ENCODE results near the gene GSG1L2. TPM values are rescaled to one million over a fixed set of nuclear protein-coding genes. Genes with fewer than 3 reads are reported as not detected.

Gene GSG1L2
- total and polyA plus RNA-seq, 2 of the 4 experiments (the other 2 are of a cell fraction): not detected

DNA sequence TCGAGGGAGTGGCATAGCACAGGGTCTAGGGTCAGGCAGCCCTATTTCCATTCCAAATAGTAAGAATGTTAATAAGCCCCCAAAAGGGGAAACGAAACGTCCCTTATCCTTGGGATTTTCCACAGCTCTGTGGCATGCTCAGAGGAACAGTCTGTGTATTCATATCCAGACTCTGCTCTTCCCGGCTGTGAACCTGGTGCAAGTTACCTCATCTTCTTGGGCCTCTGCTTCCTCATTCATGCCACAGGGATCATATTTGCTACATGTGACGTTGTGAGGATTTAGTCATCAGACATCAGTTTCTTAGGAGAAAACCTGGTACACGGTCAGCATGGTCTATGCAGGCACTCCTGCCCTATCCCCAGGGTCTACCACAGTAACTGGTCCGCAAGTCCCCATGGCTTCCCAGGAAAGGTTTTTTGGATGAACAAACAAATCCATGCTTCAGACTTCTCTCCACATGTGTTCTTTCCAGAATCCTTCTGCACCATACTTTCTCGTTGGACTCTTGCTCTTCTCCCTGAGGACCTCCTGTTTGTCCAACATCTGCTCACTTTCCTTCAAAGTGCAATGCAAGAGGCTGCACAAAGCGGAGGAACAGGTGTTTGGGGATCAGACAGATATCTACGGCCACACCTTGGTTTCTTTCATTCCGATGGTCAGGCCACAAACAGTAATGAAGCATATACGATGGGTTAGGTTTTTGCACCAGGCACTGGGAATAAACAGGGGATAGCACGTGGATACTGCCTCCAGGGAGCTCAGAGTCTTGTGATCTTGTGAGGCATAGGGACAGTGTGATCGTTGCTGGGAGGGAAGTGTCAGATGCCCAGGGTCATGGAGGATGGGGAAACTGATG lies 21.5 kb upstream of the GSG1L2 start:
- intact Hi-C loops (cut with micrococcal nuclease): loop anchor here (5.0 kb wide), 1 partner anchor 59 kb away; no protein-coding TSS in a partner anchor
- no peak for TF ChIP-seq POLR2A (IDR thresholded peaks at IDR 0.05; ENCODE audit: low read depth, low read length)
- TF ChIP-seq RCOR1 (IDR thresholded peaks at IDR 0.05; ENCODE audit: insufficient replicate concordance, low read length): no peak
- TF ChIP-seq CEBPB (IDR thresholded peaks at IDR 0.05; ENCODE audit: low read depth, low read length): no peak
- TF ChIP-seq CHD1 (IDR thresholded peaks at IDR 0.05; ENCODE audit: low read depth, low read length): no peak
- TF ChIP-seq USF2 (IDR thresholded peaks at IDR 0.05; ENCODE audit: low read depth, low read length): no peak
- no peak for TF ChIP-seq SMC3 (IDR thresholded peaks at IDR 0.05; ENCODE audit: low read depth, low read length)
- TF ChIP-seq NFE2L2 (IDR thresholded peaks at IDR 0.05; ENCODE audit: low read depth, low read length): no peak
- TF ChIP-seq BHLHE40 (IDR thresholded peaks at IDR 0.05; ENCODE audit: low read depth, low read length): no peak
- TF ChIP-seq RFX5 (IDR thresholded peaks at IDR 0.05; ENCODE audit: low read depth, low read length): no peak
- TF ChIP-seq, protein P1, sequence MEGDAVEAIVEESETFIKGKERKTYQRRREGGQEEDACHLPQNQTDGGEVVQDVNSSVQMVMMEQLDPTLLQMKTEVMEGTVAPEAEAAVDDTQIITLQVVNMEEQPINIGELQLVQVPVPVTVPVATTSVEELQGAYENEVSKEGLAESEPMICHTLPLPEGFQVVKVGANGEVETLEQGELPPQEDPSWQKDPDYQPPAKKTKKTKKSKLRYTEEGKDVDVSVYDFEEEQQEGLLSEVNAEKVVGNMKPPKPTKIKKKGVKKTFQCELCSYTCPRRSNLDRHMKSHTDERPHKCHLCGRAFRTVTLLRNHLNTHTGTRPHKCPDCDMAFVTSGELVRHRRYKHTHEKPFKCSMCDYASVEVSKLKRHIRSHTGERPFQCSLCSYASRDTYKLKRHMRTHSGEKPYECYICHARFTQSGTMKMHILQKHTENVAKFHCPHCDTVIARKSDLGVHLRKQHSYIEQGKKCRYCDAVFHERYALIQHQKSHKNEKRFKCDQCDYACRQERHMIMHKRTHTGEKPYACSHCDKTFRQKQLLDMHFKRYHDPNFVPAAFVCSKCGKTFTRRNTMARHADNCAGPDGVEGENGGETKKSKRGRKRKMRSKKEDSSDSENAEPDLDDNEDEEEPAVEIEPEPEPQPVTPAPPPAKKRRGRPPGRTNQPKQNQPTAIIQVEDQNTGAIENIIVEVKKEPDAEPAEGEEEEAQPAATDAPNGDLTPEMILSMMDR (conservative IDR thresholded peaks at IDR 0.05; ENCODE audit: low read depth, low read length): no peak
- TF ChIP-seq MAFK (IDR thresholded peaks at IDR 0.05; ENCODE audit: low read depth, low read length): no peak
- TF ChIP-seq, protein P2, sequence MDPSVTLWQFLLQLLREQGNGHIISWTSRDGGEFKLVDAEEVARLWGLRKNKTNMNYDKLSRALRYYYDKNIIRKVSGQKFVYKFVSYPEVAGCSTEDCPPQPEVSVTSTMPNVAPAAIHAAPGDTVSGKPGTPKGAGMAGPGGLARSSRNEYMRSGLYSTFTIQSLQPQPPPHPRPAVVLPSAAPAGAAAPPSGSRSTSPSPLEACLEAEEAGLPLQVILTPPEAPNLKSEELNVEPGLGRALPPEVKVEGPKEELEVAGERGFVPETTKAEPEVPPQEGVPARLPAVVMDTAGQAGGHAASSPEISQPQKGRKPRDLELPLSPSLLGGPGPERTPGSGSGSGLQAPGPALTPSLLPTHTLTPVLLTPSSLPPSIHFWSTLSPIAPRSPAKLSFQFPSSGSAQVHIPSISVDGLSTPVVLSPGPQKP (IDR thresholded peaks at IDR 0.05; ENCODE audit: borderline replicate concordance, low read depth, low read length): no peak
- no peak for TF ChIP-seq MXI1 (IDR thresholded peaks at IDR 0.05; ENCODE audit: borderline replicate concordance, low read depth, low read length)

More for the DNA sequence above, 21.5 kb upstream of the GSG1L2 start:
- Histone ChIP-seq H4K8ac (ENCODE audit: low read depth in 2 of 2, low read length in 2 of 2) (peak overlapping the region in 1 of 2 experiments; percentile 48; a peak in 1 of 4 replicates), H2AFZ (replicated peaks; ENCODE audit: low read length, poor library complexity) (no peak overlapping the region), H2AK9ac (replicated peaks; ENCODE audit: low read depth, low read length, poor library complexity) (no peak overlapping the region), H3K9me1 (ENCODE audit: insufficient read depth, low read length) (peaks cover 4% of the 10 kb centered on the region; the same call in 1 of the 2 replicates), H3K4me3 (ENCODE audit: insufficient read depth, low read depth, low read length) (no peak overlapping the region), H3K4me1 (ENCODE audit: control insufficient read depth, insufficient read depth, low read length) (peaks cover 7% of the 10 kb centered on the region), H3K9ac (ENCODE audit: low read depth, low read length) (no peak overlapping the region), H3K27me3 (ENCODE audit: control insufficient read depth, insufficient read depth, low read length) (no peaks in the 10 kb centered on the region), H2BK20ac (ENCODE audit: low read depth, low read length) (no peak overlapping the region), H3K79me1 (ENCODE audit: low read depth in 1 of 2, low read length in 2 of 2) (no peaks in the 10 kb centered on the region), H3K23ac (ENCODE audit: low read depth, low read length) (no peak overlapping the region), H3K4ac (ENCODE audit: low read depth, low read length) (peak overlapping the region; percentile 65; the same call in 1 of the 2 replicates), H3K27ac (ENCODE audit: insufficient read depth, low read length) (no peak overlapping the region), H2BK5ac (ENCODE audit: low read depth, low read length, poor library complexity, severe bottlenecking) (no peak overlapping the region), H3K4me2 (ENCODE audit: low read depth, low read length) (no peak overlapping the region), H2AK5ac (ENCODE audit: low read depth, low read length) (peak overlapping the region; percentile 50; the same call in 1 of the 2 replicates), H3K9me3 (ENCODE audit: control insufficient read depth, insufficient read depth, low read length) (no peaks in the 10 kb centered on the region), H2BK15ac (ENCODE audit: low read depth, low read length) (peak overlapping the region; percentile 43; the same call in 1 of the 3 replicates), H4K20me1 (ENCODE audit: insufficient read depth, low read length) (no peaks in the 10 kb centered on the region), H3K36me3 (ENCODE audit: control insufficient read depth, insufficient read depth, low read length) (no peaks in the 10 kb centered on the region), H3K18ac (ENCODE audit: low read depth, low read length) (0 out of 2 replicates have a peak overlapping the region, but pooled peaks have one; percentile 4), H3K14ac (replicated peaks; ENCODE audit: low read depth, low read length) (peak overlapping the region; percentile 8; the same call in 1 of the 2 replicates), H3K56ac (ENCODE audit: extremely low read depth, insufficient read depth, low read length) (peak overlapping the region; percentile 17; the same call in 1 of the 2 replicates), H4K91ac (ENCODE audit: insufficient read depth, low read depth, low read length) (peak overlapping the region; percentile 43; the same call in 1 of the 2 replicates), H2BK120ac (ENCODE audit: low read depth, low read length) (peak overlapping the region; percentile 81), H4K5ac (ENCODE audit: low read depth, low read length) (0 out of 2 replicates have a peak overlapping the region, but pooled peaks have one; percentile 2)
- CTCF ChIA-PET: interaction anchor here (2.1 kb wide), 1 partner anchor 47 kb away, joined by 6 read pairs; no protein-coding TSS in a partner anchor
- BruUV-seq (replicated peaks): no TSS peak
- dilution Hi-C loops (cut with HindIII; ENCODE audit: low sequenced_read_pairs, unreplicated experiment) (no loop called here), in situ Hi-C loops (cut with MboI; ENCODE audit: low sequenced_read_pairs) (no loop called here)
- ATAC-seq (ENCODE audit: low read depth) (no peak), DNase-seq (peak; percentile 24)
- POLR2A ChIA-PET (ENCODE audit: unreplicated experiment): no interaction called here
- 84% methylated on average over 8 of the region's 14 CpGs; no CpG with 5 or more reads in 1 of the 2 experiments for WGBS, 2 experiments (ENCODE audit: extremely low coverage in 2 of 2, insufficient read length in 1 of 2)

Measured in IMR-90 (cell line).